MM.1S (cell line): ENCODE measurements around the gene ADGRF1.

ENCODE experiments used
- DNase-seq: peaks from one replicate; pipeline ENCODE4 v3.0.0-alpha.2; 2015
- H2AFZ ChIP-seq: fragments of 300-600 bp; sonication (generic); 2 replicates; pipeline ENCODE4 v1.6.0; 2016; ENCODE audit warnings: antibody characterized with exemption, low read length
- H3F3A ChIP-seq: fragments of 300-600 bp; sonication (generic); 2 replicates; pipeline ENCODE4 v1.6.1; 2016; ENCODE audit warnings: mild to moderate bottlenecking, antibody characterized with exemption, low read length, moderate library complexity, mixed read lengths; ENCODE audit not compliant: insufficient read depth
- H3K27ac ChIP-seq: fragments of 300-600 bp; sonication (generic); 2 replicates; pipeline ENCODE4 v1.5.1; 2016; ENCODE audit warnings: mild to moderate bottlenecking, low read length
- H3K27me3 ChIP-seq: fragments of 300-600 bp; sonication (generic); replicated peaks from 2 replicates; pipeline ENCODE4 v1.6.0; 2016; ENCODE audit warnings: low read length; ENCODE audit not compliant: insufficient read depth
- H3K36me3 ChIP-seq: fragments of 300-600 bp; sonication (generic); replicated peaks from 2 replicates; pipeline ENCODE4 v1.6.1; 2016; ENCODE audit warnings: mild to moderate bottlenecking, low read length, mixed read lengths; ENCODE audit not compliant: insufficient read depth
- H3K4me1 ChIP-seq: fragments of 300-600 bp; sonication (generic); 2 replicates; pipeline ENCODE4 v1.6.1; 2016; ENCODE audit warnings: low read length, mixed read lengths
- H3K4me2 ChIP-seq: fragments of 300-600 bp; sonication (generic); 2 replicates; pipeline ENCODE4 v1.6.0; 2016; ENCODE audit warnings: low read depth, low read length
- H3K4me3 ChIP-seq: fragments of 300-600 bp; sonication (generic); 2 replicates; pipeline ENCODE4 v1.5.1; 2016; ENCODE audit warnings: low read length, mixed read lengths
- H3K79me2 ChIP-seq: fragments of 300-600 bp; sonication (generic); 2 replicates; pipeline ENCODE4 v1.6.1; 2016; ENCODE audit warnings: mixed run types, low read length, mixed read lengths
- H3K9ac ChIP-seq: fragments of 300-600 bp; sonication (generic); 2 replicates; pipeline ENCODE4 v1.6.1; 2016; ENCODE audit warnings: low read length, mixed read lengths
- H3K9me2 ChIP-seq: fragments of 300-600 bp; sonication (generic); replicated peaks from 2 replicates; pipeline ENCODE4 v1.6.1; 2016; ENCODE audit warnings: mild to moderate bottlenecking, low read length, mixed read lengths; ENCODE audit not compliant: insufficient read depth
- H3K9me3 ChIP-seq: fragments of 300-600 bp; sonication (generic); replicated peaks from 2 replicates; pipeline ENCODE4 v1.6.1; 2016; ENCODE audit warnings: mild to moderate bottlenecking, low read length, mixed read lengths; ENCODE audit not compliant: insufficient read depth
- H4K20me1 ChIP-seq: fragments of 300-600 bp; sonication (generic); 2 replicates; pipeline ENCODE4 v1.6.1; 2016; ENCODE audit warnings: mild to moderate bottlenecking, low read length, moderate library complexity, mixed read lengths; ENCODE audit not compliant: insufficient read depth
- CTCF ChIP-seq: fragments of 300-600 bp; sonication (generic); IDR thresholded peaks from 2 replicates; pipeline ENCODE4 v1.5.1; 2016; ENCODE audit warnings: antibody characterized with exemption, low read length, mixed read lengths
- EZH2 ChIP-seq: fragments of 300-600 bp; sonication (generic); optimal IDR thresholded peaks from 2 replicates; pipeline ENCODE3; 2017; ENCODE audit warnings: low read depth, mild to moderate bottlenecking, antibody characterized with exemption, low read length, mixed read lengths
- EZH2phosphoT487 ChIP-seq: fragments of 300-600 bp; sonication (generic); IDR thresholded peaks from 2 replicates; pipeline ENCODE4 v1.6.1; 2018; ENCODE audit warnings: antibody characterized with exemption, low read length

The ADGRF1 gene

DNA sequence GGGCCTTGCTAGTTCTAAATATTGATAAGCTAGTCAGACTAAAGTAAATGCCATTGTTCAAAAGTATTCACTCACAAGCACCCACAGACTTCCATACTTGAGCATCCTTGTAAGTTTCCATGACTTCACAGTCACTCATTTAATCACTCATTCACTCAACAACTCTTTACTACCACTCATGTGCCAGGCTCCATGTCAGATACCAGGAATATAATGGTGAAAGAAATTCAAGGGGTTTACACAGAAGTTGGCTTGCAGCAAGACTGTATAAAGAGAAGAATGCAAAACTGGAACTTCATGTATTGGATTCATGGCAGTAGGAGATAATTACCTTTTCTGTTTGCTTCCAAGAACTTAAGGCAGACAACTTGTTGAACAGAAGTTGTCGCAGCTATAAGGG is 36.6 kb downstream of the ADGRF1 start:
- TF ChIP-seq EZH2phosphoT487 (no peak), CTCF (no peak), EZH2 (no peak)
- no peaks in the 10 kb centered on the region for H3F3A ChIP-seq

GRCh38 chr6:47004463-47004862 is 37.7 kb downstream of the ADGRF1 start:
- no peak for TF ChIP-seq CTCF
- TF ChIP-seq EZH2phosphoT487, result no peak
- TF ChIP-seq EZH2, result no peak
- Histone ChIP-seq H3K27ac (no peak overlapping the region), H3K27me3 (no peaks in the 10 kb centered on the region), H4K20me1 (no peaks in the 10 kb centered on the region), H3K9me2 (no peaks in the 10 kb centered on the region), H3K9me3 (no peaks in the 10 kb centered on the region), H2AFZ (no peak overlapping the region), H3K4me3 (no peak overlapping the region), H3K36me3 (no peaks in the 10 kb centered on the region), H3F3A (no peaks in the 10 kb centered on the region), H3K79me2 (no peaks in the 10 kb centered on the region), H3K9ac (no peak overlapping the region), H3K4me1 (no peaks in the 10 kb centered on the region), H3K4me2 (peak overlapping the region; percentile 22; the same call in 1 of the 2 replicates)
- no peak for DNase-seq

More for the DNA sequence above, 36.6 kb downstream of the ADGRF1 start:
- Histone ChIP-seq H3K4me1 (0 out of 2 replicates have a peak, but pooled peaks cover under 1% of the 10 kb centered on the region), H3K9me2 (no peaks in the 10 kb centered on the region), H3K4me3 (no peak overlapping the region), H3K4me2 (no peak overlapping the region), H3K79me2 (no peaks in the 10 kb centered on the region), H3K27me3 (no peaks in the 10 kb centered on the region), H3K9me3 (no peaks in the 10 kb centered on the region), H4K20me1 (no peaks in the 10 kb centered on the region), H3K9ac (no peak overlapping the region), H2AFZ (no peak overlapping the region), H3K27ac (no peak overlapping the region), H3K36me3 (no peaks in the 10 kb centered on the region)
- no peak for DNase-seq

GRCh38 chr6:47000842-47001241 is 41.3 kb downstream of the ADGRF1 start:
- H3F3A ChIP-seq, result peaks cover 6% of the 10 kb centered on the region; the same call in 1 of the 2 replicates
- H3K9me3 ChIP-seq, result no peaks in the 10 kb centered on the region
- no peak for DNase-seq
- H3K9me2 ChIP-seq, result no peaks in the 10 kb centered on the region
- no peaks in the 10 kb centered on the region for H3K79me2 ChIP-seq
- TF ChIP-seq EZH2phosphoT487 (no peak), CTCF (no peak)
- H3K36me3 ChIP-seq, result no peaks in the 10 kb centered on the region
- no peak overlapping the region for H3K4me2 ChIP-seq
- no peak overlapping the region for H3K4me3 ChIP-seq
- H3K9ac ChIP-seq, result no peak overlapping the region
- H3K27ac ChIP-seq, result no peak overlapping the region
- H2AFZ ChIP-seq, result no peak overlapping the region
- no peaks in the 10 kb centered on the region for H4K20me1 ChIP-seq
- H3K4me1 ChIP-seq, result peaks cover 15% of the 10 kb centered on the region
- no peaks in the 10 kb centered on the region for H3K27me3 ChIP-seq
